Transverse colon (tissue), 3 donors: ENCODE data around the gene RBSN.

Experiments
- EP300 ChIP-seq: sonication (generic); formaldehyde crosslinking; IDR thresholded peaks from one replicate; pipeline ENCODE4 v1.6.1; 2017; ENCODE audit warnings: antibody characterized with exemption, low read depth
- POLR2A ChIP-seq: fragments of 450-650 bp; IDR thresholded peaks from one replicate; pipeline ENCODE4 v1.6.1; 2016; ENCODE audit warnings: antibody characterized with exemption, mild to moderate bottlenecking, moderate library complexity
- TF ChIP-seq, protein P1 (sequence below), 5 experiments: fragments of 200-600 bp in 3 of 5; fragments of 450-650 bp in 2 of 5; sonication (generic) in 3 of 5; IDR thresholded peaks; 1 replicate in 2 of 5; 2 replicates in 3 of 5; pipeline ENCODE4 v1.5.1; 2016 to 2017; ENCODE audit warnings: antibody characterized with exemption in 5 of 5, inconsistent platforms in 3 of 5, mild to moderate bottlenecking in 2 of 5, moderate library complexity in 1 of 5

GRCh38 chr3:15044326-15044725 is 54.6 kb downstream of the RBSN start:
- no peak for TF ChIP-seq POLR2A
- TF ChIP-seq, protein P1, sequence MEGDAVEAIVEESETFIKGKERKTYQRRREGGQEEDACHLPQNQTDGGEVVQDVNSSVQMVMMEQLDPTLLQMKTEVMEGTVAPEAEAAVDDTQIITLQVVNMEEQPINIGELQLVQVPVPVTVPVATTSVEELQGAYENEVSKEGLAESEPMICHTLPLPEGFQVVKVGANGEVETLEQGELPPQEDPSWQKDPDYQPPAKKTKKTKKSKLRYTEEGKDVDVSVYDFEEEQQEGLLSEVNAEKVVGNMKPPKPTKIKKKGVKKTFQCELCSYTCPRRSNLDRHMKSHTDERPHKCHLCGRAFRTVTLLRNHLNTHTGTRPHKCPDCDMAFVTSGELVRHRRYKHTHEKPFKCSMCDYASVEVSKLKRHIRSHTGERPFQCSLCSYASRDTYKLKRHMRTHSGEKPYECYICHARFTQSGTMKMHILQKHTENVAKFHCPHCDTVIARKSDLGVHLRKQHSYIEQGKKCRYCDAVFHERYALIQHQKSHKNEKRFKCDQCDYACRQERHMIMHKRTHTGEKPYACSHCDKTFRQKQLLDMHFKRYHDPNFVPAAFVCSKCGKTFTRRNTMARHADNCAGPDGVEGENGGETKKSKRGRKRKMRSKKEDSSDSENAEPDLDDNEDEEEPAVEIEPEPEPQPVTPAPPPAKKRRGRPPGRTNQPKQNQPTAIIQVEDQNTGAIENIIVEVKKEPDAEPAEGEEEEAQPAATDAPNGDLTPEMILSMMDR (IDR thresholded peaks at IDR 0.05): no peak
- no peak for TF ChIP-seq EP300
